Endothelial cell of umbilical vein (primary cell): ENCODE results near the gene BLTP1. TPM values are rescaled to one million over a fixed set of nuclear protein-coding genes. Genes with fewer than 3 reads are reported as not detected.

Source experiments
- BruUV-seq: library from RNA; stranded (reverse); fragments of 400-500 nt; replicated peaks from 2 replicates; lab custom pipeline; 2021; lab: Mats Ljungman, UMichigan
- CTCF ChIA-PET: fragments of 300-600, 350-600 bp; sonication (Branson Sonifier 250); formaldehyde crosslinking; loops from one replicate; lab custom pipeline; 2021; ENCODE audit warnings: antibody characterized with exemption, inconsistent platforms; lab: Charles Lee
- POLR2A ChIA-PET: fragments of 300-600, 350-600 bp; sonication (Branson Sonifier 250); formaldehyde crosslinking; loops from one replicate; lab custom pipeline; 2021; ENCODE audit warnings: antibody characterized with exemption, inconsistent platforms; lab: Charles Lee
- DNase-seq: peaks from one replicate; pipeline ENCODE4 v3.0.0-alpha.2; 2011; ENCODE audit warnings: low read depth, low spot score
- FAIRE-seq: peaks from 2 replicates; lab custom pipeline; 2011; peaks lifted over from hg19 to GRCh38; lab: Jason Lieb, UNC
- H2AFZ ChIP-seq: 2 replicates; pipeline ENCODE4 v1.6.0; 2012; ENCODE audit warnings: low read depth, low read length, control low read depth, inconsistent platforms
- H3K27ac ChIP-seq: 2 replicates; pipeline ENCODE4 v1.5.1; 2011; ENCODE audit warnings: low read depth, mild to moderate bottlenecking, control low read depth, low read length, moderate library complexity; ENCODE audit not compliant: insufficient read depth
- H3K27me3 ChIP-seq, 2 experiments: 2 replicates each; pipeline versions ENCODE4 v1.6.0 to v1.6.1; 2011; ENCODE audit warnings: low read length in 2 of 2, mixed read lengths in 1 of 2; ENCODE audit not compliant: control insufficient read depth in 2 of 2, insufficient read depth in 2 of 2
- H3K36me3 ChIP-seq, 2 experiments: 2 replicates in 1 of 2; 3 replicates in 1 of 2; pipeline ENCODE4 v1.5.1; 2011; ENCODE audit warnings: low read length in 2 of 2, mild to moderate bottlenecking in 1 of 2, moderate library complexity in 1 of 2; ENCODE audit not compliant: control insufficient read depth in 2 of 2, insufficient read depth in 2 of 2; ENCODE audit errors: extremely low read depth in 1 of 2
- H3K4me1 ChIP-seq: 3 replicates; pipeline ENCODE4 v1.5.1; 2011; ENCODE audit warnings: mild to moderate bottlenecking, low read length; ENCODE audit not compliant: control insufficient read depth, insufficient read depth; ENCODE audit errors: extremely low read depth
- H3K4me2 ChIP-seq: 2 replicates; pipeline ENCODE4 v1.6.1; 2011; ENCODE audit warnings: low read length, control low read depth, mixed read lengths; ENCODE audit not compliant: insufficient read depth
- H3K4me3 ChIP-seq, 3 experiments: fragments of 200-600 bp in 1 of 3; sonication (generic), shearing (Covaris generic) in 1 of 3; replicated peaks in 1 of 3; 2 replicates each; pipeline ENCODE4 v1.5.1; 2011 to 2016; ENCODE audit warnings: control low read depth in 3 of 3, low read length in 3 of 3, mild to moderate bottlenecking in 2 of 3, inconsistent platforms in 1 of 3, low read depth in 1 of 3, moderate library complexity in 1 of 3; ENCODE audit not compliant: insufficient read depth in 1 of 3
- H3K79me2 ChIP-seq: 2 replicates; pipeline ENCODE4 v1.6.0; 2012; ENCODE audit warnings: low read length, inconsistent platforms; ENCODE audit not compliant: control insufficient read depth, insufficient read depth
- H3K9ac ChIP-seq: replicated peaks from 2 replicates; pipeline ENCODE3; 2011; ENCODE audit warnings: low read length, control low read depth; ENCODE audit not compliant: insufficient read depth; ENCODE audit errors: extremely low read depth
- H3K9me1 ChIP-seq: replicated peaks from 3 replicates; pipeline ENCODE4 v1.6.0; 2011; ENCODE audit warnings: mild to moderate bottlenecking, low read length; ENCODE audit not compliant: control insufficient read depth, insufficient read depth; ENCODE audit errors: extremely low read depth
- H3K9me3 ChIP-seq: replicated peaks from 2 replicates; pipeline ENCODE4 v1.5.1; 2012; ENCODE audit warnings: low read length, inconsistent platforms; ENCODE audit not compliant: control insufficient read depth, insufficient read depth
- H4K20me1 ChIP-seq: replicated peaks from 2 replicates; pipeline ENCODE3; 2011; ENCODE audit warnings: mild to moderate bottlenecking, low read length; ENCODE audit not compliant: control insufficient read depth, insufficient read depth; ENCODE audit errors: extremely low read depth
- CTCF ChIP-seq, 2 donors: IDR thresholded peaks; 1 replicate in 1 of 2; 2 replicates in 1 of 2; pipeline ENCODE4 v1.5.1; 2011; ENCODE audit warnings: low read length in 2 of 2, mild to moderate bottlenecking in 2 of 2, moderate library complexity in 2 of 2, control low read depth in 1 of 2, inconsistent platforms in 1 of 2, low read depth in 1 of 2; ENCODE audit not compliant: insufficient read depth in 1 of 2; ENCODE audit errors: extremely low read depth in 1 of 2
- EZH2 ChIP-seq: IDR thresholded peaks from 2 replicates; pipeline ENCODE4 v1.6.1; 2012; ENCODE audit warnings: borderline replicate concordance, low read depth, mild to moderate bottlenecking, moderate library complexity, low read length, inconsistent platforms; ENCODE audit not compliant: severe bottlenecking
- FOS ChIP-seq: IDR thresholded peaks from 2 replicates; pipeline ENCODE4 v1.6.1; 2011; ENCODE audit warnings: mild to moderate bottlenecking, low read length, moderate library complexity, borderline replicate concordance; ENCODE audit not compliant: insufficient read depth
- GATA2 ChIP-seq: IDR thresholded peaks from 2 replicates; pipeline ENCODE4 v1.7.0; 2011; ENCODE audit warnings: low read depth, mild to moderate bottlenecking, moderate library complexity, mixed read lengths, low read length; ENCODE audit not compliant: insufficient read length, insufficient read depth
- JUN ChIP-seq: IDR thresholded peaks from 2 replicates; pipeline ENCODE4 v1.6.1; 2011; ENCODE audit warnings: borderline replicate concordance, low read depth; ENCODE audit not compliant: insufficient read length, insufficient read depth
- MYC ChIP-seq: IDR thresholded peaks from one replicate; pipeline ENCODE4 v1.6.1; 2011; ENCODE audit warnings: mild to moderate bottlenecking, low read depth, low read length
- POLR2A ChIP-seq: IDR thresholded peaks from 2 replicates; pipeline ENCODE4 v1.6.1; 2012; ENCODE audit warnings: low read depth, mild to moderate bottlenecking, control low read depth, low read length
- POLR2AphosphoS5 ChIP-seq: IDR thresholded peaks from 2 replicates; pipeline ENCODE4 v1.6.1; 2012; ENCODE audit warnings: low read depth, mild to moderate bottlenecking, control low read depth, low read length, moderate library complexity; ENCODE audit not compliant: insufficient read depth
- dilution Hi-C: fragments of 300-500 bp; cut with MboI; formaldehyde crosslinking; loops from one replicate; pipeline ENCODE4 v1.15.0; 2019; ENCODE audit warnings: low sequenced_read_pairs; ENCODE audit not compliant: extremely low pct_ligation_motif_present
- intact Hi-C: fragments of 100-400 bp; cut with micrococcal nuclease; formaldehyde crosslinking; loops from one replicate; pipeline ENCODE4 v1.10.0; 2022
- polyA plus RNA-seq, 4 experiments: library from polyadenylated mRNA; depleted of rRNA in 3 of 4; stranded (reverse) in 3 of 4; unstranded in 1 of 4; fragments of >200 nt; gene quantifications; 2 replicates each; pipeline versions ENCODE4 v1.2.1 to v1.2.3, GENCODE V29; 2011 to 2012; ENCODE audit warnings: missing spikeins in 1 of 4
- total RNA-seq: library from RNA; stranded (reverse); gene quantifications from 2 replicates; pipeline ENCODE4 v1.2.3, GENCODE V29; 2021
- TF ChIP-seq, protein P1 (sequence below): IDR thresholded peaks from 2 replicates; pipeline ENCODE4 v1.6.1; 2011; ENCODE audit not compliant: insufficient read depth, insufficient read length

BLTP1 gene
- total and polyA plus RNA-seq, 2 donors (not counting 3 experiments of a cell fraction or from before 2014, with no cell fraction given) = 14.7 to 47.1 TPM

- TF ChIP-seq EZH2 = no peak
- TF ChIP-seq, protein P1, sequence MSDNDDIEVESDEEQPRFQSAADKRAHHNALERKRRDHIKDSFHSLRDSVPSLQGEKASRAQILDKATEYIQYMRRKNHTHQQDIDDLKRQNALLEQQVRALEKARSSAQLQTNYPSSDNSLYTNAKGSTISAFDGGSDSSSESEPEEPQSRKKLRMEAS = no peak
- TF ChIP-seq FOS = no peak
- TF ChIP-seq JUN = no peak
- TF ChIP-seq POLR2A = no peak
- no peak for TF ChIP-seq GATA2
- no peak for TF ChIP-seq POLR2AphosphoS5
- TF ChIP-seq CTCF (IDR thresholded peaks at IDR 0.05; ENCODE audit: extremely low read depth in 1 of 2, insufficient read depth in 1 of 2, low read depth in 1 of 2, low read length in 2 of 2) = no peak
- no peak for TF ChIP-seq MYC
- dilution Hi-C loops (no loop called here), intact Hi-C loops (no loop called here)
- H3K4me3 ChIP-seq = no peak overlapping the region
- DNase-seq = no peak
- no peak overlapping the region for H3K9ac ChIP-seq
- H3K4me2 ChIP-seq = no peak overlapping the region
- H3K36me3 ChIP-seq = no peaks in the 10 kb centered on the region
- BruUV-seq = no TSS peak
- no peaks in the 10 kb centered on the region for H3K79me2 ChIP-seq
- no peaks in the 10 kb centered on the region for H3K9me3 ChIP-seq
- H4K20me1 ChIP-seq = no peaks in the 10 kb centered on the region
- no peaks in the 10 kb centered on the region for H3K9me1 ChIP-seq
- FAIRE-seq = no peak
- ChIA-PET POLR2A (interaction anchor here (0.7 kb wide), 1 partner anchor 334 kb away, joined by 4 read pairs; no protein-coding TSS in a partner anchor), CTCF (no interaction called here)
- H3K27me3 ChIP-seq = peaks cover 0 to 1% of the 10 kb centered on the region in 2 experiments
- H3K4me1 ChIP-seq = no peaks in the 10 kb centered on the region
- no peak overlapping the region for H2AFZ ChIP-seq
- H3K27ac ChIP-seq = no peak overlapping the region
These were observed 30.5 kb upstream of the BLTP1 start for GRCh38 chr4:122121593-122121992.
